Stimulated activated CD4-positive, alpha-beta T cell treated with anti-CD3 and anti-CD28 coated beads, Interleukin-12 subunit alpha, Interleukin-12 subunit beta, amount 100 ng/mL, for 24 hours (primary cell): ENCODE measurements around the gene ZNRF4.
"Not testable (repeated sequence)": the region's sequence is repeated elsewhere in the genome, so short reads cannot be mapped to it uniquely, and the experiment has no call there.

Experiments
- DNase-seq, 2 experiments: peaks; one replicate each; pipeline ENCODE4 v3.0.0-alpha.2; 2020; ENCODE audit warnings: low read depth in 2 of 2

Gene ZNRF4

GRCh38 chr19:5477451-5478215, 22.4 kb downstream of the ZNRF4 start:
- no peak for DNase-seq

GRCh38 chr19:5478241-5478924, 23.2 kb downstream of the ZNRF4 start:
- DNase-seq = no peak

- DNase-seq = no peak
These were observed 23.8 kb downstream of the ZNRF4 start for GRCh38 chr19:5478925-5479588.

GRCh38 chr19:5479958-5480357, 24.7 kb downstream of the ZNRF4 start:
- no peak for DNase-seq

GRCh38 chr19:5480427-5480836, 25.2 kb downstream of the ZNRF4 start:
- peak in 1 of 2 experiments; percentile 42 for DNase-seq

GRCh38 chr19:5481957-5482356, 26.7 kb downstream of the ZNRF4 start:
- DNase-seq = no peak

GRCh38 chr19:5484398-5485285, 29.4 kb downstream of the ZNRF4 start:
- DNase-seq = no peak

GRCh38 chr19:5485286-5485636, 30.0 kb downstream of the ZNRF4 start:
- no peak for DNase-seq

GRCh38 chr19:5485658-5486057, 30.4 kb downstream of the ZNRF4 start:
- not testable (repeated sequence) for DNase-seq

GRCh38 chr19:5487222-5487621, 32.0 kb downstream of the ZNRF4 start:
- no peak for DNase-seq

GRCh38 chr19:5489551-5489950, 34.3 kb downstream of the ZNRF4 start:
- no peak for DNase-seq

- no peak for DNase-seq
These were observed 36.3 kb downstream of the ZNRF4 start for GRCh38 chr19:5491565-5491964.

- DNase-seq = no peak
These were observed 37.0 kb downstream of the ZNRF4 start for GRCh38 chr19:5492281-5492634.

- DNase-seq = no peak
These were observed 37.6 kb downstream of the ZNRF4 start for GRCh38 chr19:5492635-5493409.

GRCh38 chr19:5494773-5495172, 39.6 kb downstream of the ZNRF4 start:
- DNase-seq = no peak

- no peak for DNase-seq
These were observed 40.6 kb downstream of the ZNRF4 start for GRCh38 chr19:5495792-5496191.

GRCh38 chr19:5497297-5497696, 42.1 kb downstream of the ZNRF4 start:
- no peak for DNase-seq

GRCh38 chr19:5498830-5499550, 43.8 kb downstream of the ZNRF4 start:
- DNase-seq = no peak

GRCh38 chr19:5501907-5502306, 46.7 kb downstream of the ZNRF4 start:
- DNase-seq = no peak

GRCh38 chr19:5503598-5503997, 48.4 kb downstream of the ZNRF4 start:
- no peak for DNase-seq

- no peak for DNase-seq
These were observed 48.9 kb downstream of the ZNRF4 start for GRCh38 chr19:5504114-5504513.
